Stimulated activated CD8-positive, alpha-beta memory T cell treated with anti-CD3 and anti-CD28 coated beads, Interleukin-7, amount 100 ng/mL, for 4 hours (primary cell): Measurements from ENCODE around the gene RREB1.
A peak's percentile ranks its signal among the peaks of the same experiment; 100 is the strongest.

ENCODE experiments used
- DNase-seq, 2 donors: peaks; one replicate each; pipeline ENCODE4 v3.0.0-alpha.2; 2020; ENCODE audit warnings: low read depth in 2 of 2

The RREB1 gene

GRCh38 chr6:7222197-7222596, 114.4 kb downstream of the RREB1 start:
- DNase-seq: no peak

- DNase-seq: no peak
These were observed 117.0 kb downstream of the RREB1 start for GRCh38 chr6:7224731-7225130.

- DNase-seq: no peak
These were observed 121.1 kb downstream of the RREB1 start for GRCh38 chr6:7228662-7229375.

- DNase-seq: no peak
These were observed 121.9 kb downstream of the RREB1 start for GRCh38 chr6:7229376-7230326.

GRCh38 chr6:7230327-7230691, 122.5 kb downstream of the RREB1 start:
- no peak for DNase-seq

GRCh38 chr6:7230956-7231713, 123.4 kb downstream of the RREB1 start:
- no peak for DNase-seq

- no peak for DNase-seq
These were observed 124.6 kb downstream of the RREB1 start for GRCh38 chr6:7232351-7232750.

- no peak for DNase-seq
These were observed 126.8 kb downstream of the RREB1 start for GRCh38 chr6:7234547-7234946.

GRCh38 chr6:7235712-7236305, 128.0 kb downstream of the RREB1 start:
- no peak for DNase-seq

GRCh38 chr6:7236306-7237209, 128.8 kb downstream of the RREB1 start:
- no peak for DNase-seq

GRCh38 chr6:7237653-7238188, 130.0 kb downstream of the RREB1 start:
- no peak for DNase-seq

GRCh38 chr6:7238526-7238899, 130.8 kb downstream of the RREB1 start:
- DNase-seq: no peak

GRCh38 chr6:7238900-7239589, 131.3 kb downstream of the RREB1 start:
- peak; percentile 44 to 59 for DNase-seq

- DNase-seq: no peak
These were observed 131.8 kb downstream of the RREB1 start for GRCh38 chr6:7239590-7239948.

- no peak for DNase-seq
These were observed 132.6 kb downstream of the RREB1 start for GRCh38 chr6:7240351-7240750.

- DNase-seq: no peak
These were observed 133.4 kb downstream of the RREB1 start for GRCh38 chr6:7241160-7241559.

- no peak for DNase-seq
These were observed 134.2 kb downstream of the RREB1 start for GRCh38 chr6:7241709-7242645.

GRCh38 chr6:7242835-7243178, 135.0 kb downstream of the RREB1 start:
- no peak for DNase-seq
